ENCODE data around the gene ZNF366.

DNA sequence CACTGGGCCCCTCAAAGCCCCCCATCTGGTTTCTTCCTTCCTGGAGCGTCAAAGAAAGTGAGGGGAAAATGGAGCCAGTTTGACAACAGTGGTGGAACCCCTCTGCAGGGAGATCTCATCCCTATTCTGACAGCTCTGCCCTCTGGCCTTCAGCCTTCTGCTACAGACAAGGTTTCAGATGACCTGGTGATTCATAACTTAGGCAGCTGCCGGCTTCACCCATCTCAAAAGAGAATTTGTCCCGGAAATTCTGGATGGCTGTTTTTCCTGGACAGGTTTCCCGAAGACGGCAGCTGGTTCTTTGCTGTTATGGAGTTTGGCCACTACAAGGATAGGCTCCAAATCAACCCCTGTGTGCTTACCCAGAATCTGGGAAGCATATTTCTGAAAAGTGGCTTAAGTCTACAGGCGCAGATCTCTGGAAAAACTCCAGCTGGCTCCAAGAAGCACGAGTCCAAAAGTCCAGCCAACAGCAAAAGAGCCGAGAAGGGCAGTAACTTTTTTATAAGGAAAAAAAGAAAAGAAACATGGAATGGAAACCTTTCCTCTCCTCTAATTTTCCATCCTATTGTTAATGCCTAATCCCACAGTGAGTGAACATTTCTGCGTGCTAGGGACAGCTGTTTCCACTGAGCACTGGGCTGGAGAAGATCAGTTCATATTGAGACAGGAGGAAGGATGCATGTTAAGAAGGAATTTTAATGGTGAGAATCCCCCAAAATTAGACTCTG, 54.5 kb downstream of the ZNF366 start:
- TF ChIP-seq CTCF (IDR thresholded peaks at IDR 0.05 in 2 of 3, conservative IDR thresholded peaks at IDR 0.05 in 1 of 3; ENCODE audit: borderline replicate concordance in 1 of 3, insufficient read depth in 1 of 3, low read depth in 2 of 3, low read length in 2 of 3) (no peak), POLR2A (IDR thresholded peaks at IDR 0.05; ENCODE audit: borderline replicate concordance, extremely low read depth, insufficient read depth, insufficient read length) (no peak), EZH2 (IDR thresholded peaks at IDR 0.05) (no peak), TCF7L2 (IDR thresholded peaks at IDR 0.05; ENCODE audit: borderline replicate concordance, extremely low read depth, insufficient read depth, insufficient read length) (peak; percentile 26)
- TF ChIP-seq, protein P1, sequence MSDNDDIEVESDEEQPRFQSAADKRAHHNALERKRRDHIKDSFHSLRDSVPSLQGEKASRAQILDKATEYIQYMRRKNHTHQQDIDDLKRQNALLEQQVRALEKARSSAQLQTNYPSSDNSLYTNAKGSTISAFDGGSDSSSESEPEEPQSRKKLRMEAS (IDR thresholded peaks at IDR 0.05), result no peak
- TF ChIP-seq, protein P2, sequence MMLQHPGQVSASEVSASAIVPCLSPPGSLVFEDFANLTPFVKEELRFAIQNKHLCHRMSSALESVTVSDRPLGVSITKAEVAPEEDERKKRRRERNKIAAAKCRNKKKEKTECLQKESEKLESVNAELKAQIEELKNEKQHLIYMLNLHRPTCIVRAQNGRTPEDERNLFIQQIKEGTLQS (IDR thresholded peaks at IDR 0.05), result no peak
